NCI-H1436 (cell line): ENCODE measurements around the gene PSME3IP1.

Experiments used
- DNase-seq: peaks from one replicate; lab custom pipeline; 2025; lab: John Stamatoyannopoulos, UW

The PSME3IP1 gene

DNA sequence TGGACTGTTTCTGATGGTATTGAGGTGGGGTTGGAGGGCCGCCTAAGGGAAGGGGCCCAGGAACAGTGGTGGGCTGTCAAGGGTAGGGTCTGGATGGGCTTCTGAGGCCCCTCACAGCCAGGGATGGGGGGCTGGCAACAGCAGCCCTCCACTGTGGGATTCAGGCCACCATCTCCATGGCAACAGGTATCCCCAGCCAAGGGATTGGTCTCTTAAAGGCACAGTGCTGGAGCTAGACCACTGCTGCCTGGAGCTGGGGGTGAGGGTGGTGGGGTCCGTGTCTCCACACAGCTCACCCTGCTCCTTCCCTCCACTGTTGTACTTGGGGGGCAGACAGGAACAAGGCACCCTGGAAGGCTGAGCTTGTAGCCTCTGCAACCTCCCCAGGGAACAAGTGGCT lies 41.8 kb downstream of the PSME3IP1 start:
- no peak for DNase-seq

DNA sequence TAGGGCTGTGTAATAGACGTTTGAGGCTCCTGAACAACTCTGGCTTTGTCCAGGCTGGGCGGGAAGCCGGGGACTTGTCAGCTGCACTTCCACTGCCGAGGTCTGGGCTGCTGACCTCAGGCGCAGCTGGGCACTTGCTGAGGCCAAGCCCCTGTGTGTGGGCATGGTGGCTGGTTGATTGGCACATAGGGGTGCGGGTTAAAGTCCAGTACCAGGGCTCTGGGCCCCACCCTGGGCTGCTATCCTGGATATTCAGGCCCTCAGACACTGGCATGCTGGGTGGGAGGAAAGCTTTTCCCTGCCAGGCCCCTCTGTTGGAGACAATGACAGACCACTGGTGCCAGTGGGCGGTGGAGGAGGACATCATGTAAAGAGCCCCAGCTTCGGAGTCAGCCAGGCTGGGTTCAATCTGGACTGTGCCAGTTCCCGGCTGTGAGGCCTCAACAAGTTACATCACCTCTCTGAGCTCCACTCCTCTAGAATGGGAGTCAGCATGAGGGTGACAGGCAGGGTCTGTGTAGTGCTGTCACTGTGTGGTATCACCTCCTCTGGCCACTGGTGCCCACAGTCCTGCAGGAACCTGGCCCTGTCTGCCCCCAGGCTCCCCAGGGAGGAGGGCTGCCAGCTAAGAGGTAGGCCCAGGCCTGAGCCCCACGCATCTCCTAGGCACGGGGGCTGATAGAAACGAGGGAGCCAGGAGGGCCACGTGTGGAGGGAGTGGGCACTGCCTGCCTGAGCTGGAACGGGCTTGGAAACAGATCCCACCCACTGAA lies 42.5 kb downstream of the PSME3IP1 start:
- DNase-seq = no peak

DNA sequence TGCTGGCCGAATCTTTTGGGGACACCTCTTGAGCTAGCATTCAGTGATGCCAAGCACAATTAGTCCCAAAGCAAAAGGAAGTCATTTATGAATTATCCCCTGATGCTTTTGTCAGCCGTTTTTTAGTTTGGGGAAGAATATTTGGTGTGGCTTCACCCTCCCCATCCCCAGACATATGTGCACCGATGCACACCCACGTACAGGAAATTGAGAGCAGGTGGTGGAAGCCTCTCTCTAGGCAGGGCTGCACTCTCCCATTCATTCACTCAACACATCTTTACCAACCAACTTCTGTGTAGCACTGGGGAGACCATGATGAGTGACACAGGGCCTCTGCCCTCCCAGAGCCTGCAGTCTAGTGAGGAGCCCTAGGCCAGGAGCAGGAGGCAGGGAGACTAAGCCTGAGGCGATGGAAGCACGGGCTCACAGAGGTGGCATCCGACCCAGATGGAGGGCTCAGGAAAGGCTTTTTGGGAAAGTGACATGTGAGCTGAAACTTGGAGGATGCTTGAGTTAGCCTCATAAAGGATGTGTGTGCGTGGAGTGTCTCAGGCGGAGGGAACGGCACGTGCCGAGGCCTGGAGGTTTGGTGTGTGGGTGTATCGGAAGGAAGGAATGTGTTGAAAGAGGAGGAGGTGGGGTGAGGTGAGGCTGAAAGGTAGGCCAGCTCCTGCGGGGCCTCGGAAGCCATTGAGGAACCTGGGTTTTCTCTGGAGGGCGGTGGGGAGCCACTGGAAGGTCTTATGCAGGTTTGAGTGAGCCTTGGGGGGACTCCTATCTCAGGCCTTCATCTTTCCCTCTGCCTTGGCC lies 43.8 kb downstream of the PSME3IP1 start:
- DNase-seq = no peak

DNA sequence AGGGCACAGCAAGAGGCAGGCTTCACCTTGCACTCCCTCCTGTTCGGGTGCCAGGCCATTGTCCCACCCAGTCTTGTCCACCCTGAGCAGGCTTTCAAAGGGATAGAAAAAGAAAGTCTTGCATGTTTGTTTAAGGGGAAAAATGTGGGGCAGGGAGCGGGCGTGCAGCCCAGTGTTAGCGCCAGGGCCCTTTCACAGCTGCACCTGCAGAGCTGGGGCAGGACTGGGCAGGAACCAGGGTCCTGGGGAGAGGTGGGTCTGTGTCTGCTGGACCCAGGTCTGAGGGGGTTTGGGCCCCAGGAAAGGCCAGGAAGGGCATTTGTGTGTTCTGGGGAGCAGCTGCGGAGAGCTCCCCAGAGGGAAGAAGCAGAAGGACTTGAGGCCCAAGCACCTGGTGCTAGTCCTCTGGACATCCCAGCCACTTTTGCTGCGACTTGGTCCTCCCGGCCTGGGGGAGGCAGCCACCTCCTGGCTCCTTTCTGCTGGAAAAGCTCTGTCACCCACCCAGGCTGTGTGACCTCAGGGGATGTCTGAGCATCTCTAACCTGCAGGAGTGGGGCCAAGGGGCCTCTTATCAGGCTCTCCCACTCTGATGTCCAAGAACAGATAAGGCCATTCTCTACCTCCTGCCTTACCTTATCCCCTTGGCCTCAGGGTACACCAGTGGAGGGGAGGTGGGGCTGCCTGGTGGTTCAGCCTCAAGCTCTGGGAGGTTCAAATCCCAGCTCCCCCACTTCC lies 44.7 kb downstream of the PSME3IP1 start:
- DNase-seq = no peak

DNA sequence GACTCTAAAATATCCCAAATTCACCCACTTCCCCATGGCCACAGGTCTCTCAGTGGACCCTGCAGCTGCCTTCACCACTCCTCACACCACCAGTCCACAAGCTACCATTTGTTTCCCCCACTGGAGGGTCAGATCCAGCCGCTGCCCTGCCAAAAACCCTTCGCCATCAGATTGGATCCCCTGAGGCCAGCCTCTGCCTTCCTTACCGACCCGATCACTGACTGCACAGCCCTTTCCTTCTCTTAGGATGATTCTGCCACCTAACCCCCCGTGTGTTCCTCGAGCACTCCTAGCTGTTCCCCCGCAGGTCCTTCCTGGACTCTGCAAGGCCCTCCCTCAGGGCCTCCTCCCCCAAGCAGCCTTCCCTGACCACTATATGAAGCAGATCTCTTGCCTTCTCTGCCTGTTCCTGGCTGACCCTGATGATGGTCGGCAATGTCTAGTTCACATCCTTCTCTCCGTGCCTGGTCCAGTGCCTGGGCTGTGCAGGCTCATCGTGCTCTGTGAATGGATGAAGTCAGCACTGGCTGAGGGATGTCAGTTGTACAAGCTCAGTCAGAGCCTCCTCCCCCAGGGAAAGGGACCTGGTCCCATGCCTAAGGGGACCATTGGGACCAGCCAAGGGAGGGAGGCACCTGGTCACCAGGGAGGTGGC lies 47.4 kb downstream of the PSME3IP1 start:
- DNase-seq = no peak

DNA sequence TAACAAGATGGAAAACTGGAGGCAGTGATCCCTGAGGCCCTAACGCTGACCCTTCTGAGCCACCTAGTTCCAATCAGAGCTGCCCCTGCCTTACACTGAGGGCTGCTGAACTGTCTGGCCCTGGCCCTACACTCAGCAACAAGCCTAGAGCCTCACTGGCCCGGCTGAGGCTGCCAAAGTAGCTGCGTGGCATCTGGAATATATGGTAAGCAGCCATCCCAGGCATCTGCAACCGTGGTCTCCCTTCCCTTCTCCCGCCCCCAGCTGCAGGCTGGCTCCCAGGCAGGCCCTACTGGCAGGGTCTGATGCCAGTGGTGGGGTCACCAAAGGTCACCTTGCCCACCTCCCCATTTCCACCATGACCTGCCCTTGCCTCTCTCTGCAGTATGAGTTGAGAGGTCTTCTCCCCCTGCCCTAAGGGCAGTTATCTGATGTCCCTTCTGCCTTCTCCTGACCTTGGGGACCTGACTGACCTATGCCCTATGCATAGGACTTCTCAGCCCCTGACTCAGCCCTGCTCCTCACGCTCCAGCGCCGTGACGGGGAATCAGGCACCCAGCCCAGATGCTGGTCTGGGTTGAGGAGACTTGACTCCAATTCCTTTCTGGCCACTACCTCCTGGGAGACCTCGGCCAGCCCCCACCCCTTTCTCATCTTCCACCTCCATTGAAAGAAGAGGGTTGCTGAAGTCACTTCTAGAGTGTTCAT lies 48.1 kb downstream of the PSME3IP1 start:
- no peak for DNase-seq

DNA sequence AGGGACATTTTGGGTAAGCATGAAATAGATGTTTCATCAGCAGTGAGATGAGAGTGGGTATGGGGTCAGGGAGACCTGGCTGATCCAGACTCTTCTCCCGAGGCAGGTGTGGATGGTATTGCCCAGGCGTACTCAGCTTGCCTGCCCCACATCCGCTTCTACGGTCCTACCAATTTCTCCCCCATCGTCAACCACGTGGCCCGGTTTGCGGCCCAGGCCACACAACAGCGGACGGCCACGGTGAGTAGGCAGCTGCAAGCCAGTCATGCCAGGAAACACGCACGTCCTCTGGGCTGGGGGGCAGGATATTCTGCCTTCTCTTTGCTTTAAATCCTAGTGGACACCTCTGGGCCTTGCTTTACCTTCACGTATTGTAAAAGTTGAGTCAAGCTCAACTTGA lies 48.8 kb downstream of the PSME3IP1 start:
- DNase-seq = no peak

DNA sequence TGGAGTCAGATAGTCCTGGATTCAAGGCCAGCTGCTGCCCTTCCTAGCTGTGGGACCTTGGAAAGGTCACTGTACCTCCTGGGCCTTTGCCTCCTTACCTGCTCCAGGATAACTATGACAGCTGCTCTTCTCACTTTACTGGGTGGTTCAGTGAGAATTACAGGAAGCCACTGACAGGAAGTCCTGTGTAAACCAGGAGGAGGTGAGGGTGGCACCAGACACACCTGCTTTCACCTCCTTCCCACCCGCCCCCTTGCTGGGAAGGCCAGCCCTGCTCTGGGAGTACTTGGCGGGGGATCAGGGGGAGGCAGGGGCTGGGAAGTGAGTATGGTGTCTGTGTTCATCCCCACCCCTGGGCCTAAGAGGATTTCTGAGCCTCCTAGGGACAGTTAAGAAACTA lies 50.9 kb downstream of the PSME3IP1 start:
- DNase-seq = no peak

DNA sequence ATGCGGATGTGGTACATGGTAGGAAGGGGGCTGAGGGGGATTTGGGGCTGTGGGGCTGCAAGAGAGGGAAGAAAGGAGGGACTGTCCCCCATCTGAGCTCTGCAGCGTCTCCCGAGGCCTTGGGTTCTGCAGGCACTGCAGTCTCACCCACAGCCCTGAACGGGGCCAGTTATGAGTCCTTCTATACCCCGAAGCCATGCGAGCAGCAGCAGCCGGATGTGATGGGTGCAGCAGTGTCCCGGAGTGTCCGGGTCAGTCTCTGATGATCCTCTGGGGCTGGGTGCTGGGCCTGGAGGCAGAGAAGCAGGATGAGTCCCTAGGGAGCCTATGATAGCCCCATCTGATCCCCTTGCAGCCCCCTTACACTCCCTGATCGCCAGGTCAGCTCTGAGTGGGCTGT lies 52.0 kb downstream of the PSME3IP1 start:
- DNase-seq = no peak

DNA sequence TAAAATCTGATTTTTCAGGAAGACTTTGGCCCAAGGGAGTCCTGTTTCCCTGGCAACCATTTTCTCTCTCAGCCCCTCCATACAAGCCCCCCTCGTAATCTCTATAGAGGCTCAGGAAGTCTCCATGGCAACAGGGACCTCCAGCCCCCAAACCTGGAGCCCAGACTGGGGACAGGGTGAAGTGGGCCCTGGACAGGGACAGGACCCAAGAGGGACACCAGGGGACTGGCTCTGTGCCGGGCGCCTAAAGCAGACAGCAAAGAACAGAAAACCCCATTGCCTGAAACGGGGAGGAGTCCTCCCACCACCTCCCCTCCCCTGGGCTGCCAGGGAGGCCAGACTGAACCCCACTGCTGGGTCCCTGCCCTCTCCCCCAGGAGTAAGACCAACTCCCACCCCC lies 52.8 kb downstream of the PSME3IP1 start:
- DNase-seq = no peak

DNA sequence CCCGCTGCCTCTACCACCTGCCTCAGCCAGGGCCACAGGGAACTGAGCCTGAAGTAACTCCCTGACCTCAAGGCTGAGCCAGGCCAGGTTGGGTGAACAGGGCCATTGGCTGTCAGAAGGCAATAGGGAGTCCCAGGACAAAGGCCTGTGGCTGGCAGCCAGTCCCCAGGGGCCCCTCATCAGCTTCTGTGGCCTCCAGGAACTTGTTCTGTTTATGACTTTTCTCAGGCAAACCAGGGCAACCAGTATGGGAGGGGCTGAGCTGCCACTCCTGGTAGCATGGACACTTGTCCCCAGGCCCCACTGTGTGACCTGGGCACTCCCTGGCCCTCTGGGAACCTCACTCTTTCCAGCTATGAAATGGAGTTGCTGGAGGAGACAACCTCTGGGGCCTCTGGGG lies 53.4 kb downstream of the PSME3IP1 start:
- no peak for DNase-seq

DNA sequence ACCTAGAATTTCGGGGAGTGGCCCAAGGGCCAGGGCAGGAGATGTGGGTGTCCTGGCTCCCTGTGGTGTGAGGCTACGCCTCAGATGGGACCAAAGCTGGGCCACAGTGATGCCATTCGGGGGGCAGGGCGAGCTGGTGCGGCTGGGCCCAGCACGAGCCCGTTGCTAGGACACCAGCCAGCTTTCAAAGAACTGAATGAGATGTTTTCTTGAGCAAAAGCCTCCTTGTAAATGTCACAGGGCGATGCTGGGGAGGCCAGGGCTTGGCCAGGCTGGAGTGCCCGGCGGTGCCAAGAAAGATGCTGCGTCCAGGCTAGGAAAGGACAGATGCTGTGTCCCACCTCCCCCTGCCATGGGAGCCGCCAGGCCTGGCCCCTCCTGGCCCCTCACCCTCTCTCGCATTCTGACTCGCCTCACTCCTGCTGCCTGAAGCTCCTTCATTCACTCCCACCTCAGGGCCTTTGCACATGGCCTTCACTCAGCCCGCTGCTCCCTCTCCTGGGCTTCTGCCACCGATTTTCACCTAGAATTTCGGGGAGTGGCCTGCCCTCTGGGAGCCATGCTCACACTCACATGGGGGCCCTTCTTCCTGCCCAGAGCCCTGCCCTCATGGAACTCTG lies 54.4 kb downstream of the PSME3IP1 start:
- DNase-seq = no peak

DNA sequence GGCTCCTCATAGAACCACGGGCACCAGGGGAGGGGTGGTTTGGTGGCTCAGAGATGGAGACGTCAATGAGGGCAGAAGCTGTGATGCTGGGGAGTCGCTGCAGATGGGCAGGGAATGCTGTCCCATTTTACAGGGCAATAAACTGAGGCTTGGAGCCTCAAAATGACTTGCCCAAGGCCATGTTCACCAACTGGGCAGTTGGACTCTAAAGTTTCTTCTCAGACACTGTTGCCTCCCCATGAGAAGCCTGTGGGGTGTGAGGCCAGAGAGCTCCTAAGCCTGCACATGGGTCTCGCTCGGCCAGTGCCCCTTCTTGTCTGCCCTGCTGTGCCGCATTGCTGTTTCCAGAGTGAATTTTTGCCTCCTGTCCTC lies 54.9 kb downstream of the PSME3IP1 start:
- no peak for DNase-seq

DNA sequence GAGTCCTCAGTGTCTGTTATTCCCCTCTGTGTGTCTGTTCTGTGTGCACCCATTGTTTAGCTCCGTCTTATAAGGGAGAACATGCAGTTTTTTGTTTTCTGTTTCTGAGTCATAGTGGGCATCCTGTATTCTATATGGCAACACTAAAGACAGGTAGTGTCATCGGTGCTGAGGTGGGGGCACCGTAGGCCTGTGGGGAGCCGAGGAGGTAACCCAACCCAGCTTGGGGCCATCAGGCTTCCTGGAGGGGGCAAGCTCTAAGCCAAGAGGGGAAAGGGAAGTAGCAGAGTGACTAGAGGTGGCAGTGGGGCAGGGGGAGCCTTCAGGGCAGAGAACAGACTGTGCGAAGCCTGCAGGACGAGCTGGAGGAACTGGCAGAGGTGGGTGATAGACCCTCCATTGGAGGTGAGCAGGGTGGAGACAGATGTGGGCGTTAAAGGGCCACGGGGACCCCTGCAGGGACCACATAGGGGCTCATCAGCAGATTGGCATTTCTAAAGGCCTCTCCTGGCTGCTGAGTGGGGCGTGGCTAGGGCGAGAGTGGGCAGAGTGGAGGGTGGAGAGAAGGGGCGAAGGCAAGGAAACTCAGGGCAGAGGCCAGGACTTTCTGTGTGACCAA lies 57.0 kb downstream of the PSME3IP1 start:
- DNase-seq = no peak

DNA sequence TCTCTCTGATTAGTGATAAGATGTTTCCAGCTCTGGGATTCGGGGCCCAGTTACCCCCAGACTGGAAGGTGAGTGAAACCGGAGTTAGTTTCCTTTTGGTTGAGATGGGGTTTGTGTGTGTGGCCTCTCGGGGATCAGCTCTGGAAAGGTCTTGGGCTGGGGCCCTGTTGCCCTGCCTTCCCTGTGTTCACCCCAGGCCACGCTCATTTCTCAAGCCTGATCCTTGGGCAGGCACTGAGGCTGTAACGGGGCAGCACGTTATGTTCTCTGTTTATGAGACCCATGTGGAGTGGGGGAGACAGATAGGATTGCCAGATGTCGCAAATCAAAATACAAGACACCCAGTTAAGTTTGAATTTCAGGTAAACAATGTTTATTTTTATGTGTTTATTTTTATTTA lies 58.0 kb downstream of the PSME3IP1 start:
- no peak for DNase-seq

DNA sequence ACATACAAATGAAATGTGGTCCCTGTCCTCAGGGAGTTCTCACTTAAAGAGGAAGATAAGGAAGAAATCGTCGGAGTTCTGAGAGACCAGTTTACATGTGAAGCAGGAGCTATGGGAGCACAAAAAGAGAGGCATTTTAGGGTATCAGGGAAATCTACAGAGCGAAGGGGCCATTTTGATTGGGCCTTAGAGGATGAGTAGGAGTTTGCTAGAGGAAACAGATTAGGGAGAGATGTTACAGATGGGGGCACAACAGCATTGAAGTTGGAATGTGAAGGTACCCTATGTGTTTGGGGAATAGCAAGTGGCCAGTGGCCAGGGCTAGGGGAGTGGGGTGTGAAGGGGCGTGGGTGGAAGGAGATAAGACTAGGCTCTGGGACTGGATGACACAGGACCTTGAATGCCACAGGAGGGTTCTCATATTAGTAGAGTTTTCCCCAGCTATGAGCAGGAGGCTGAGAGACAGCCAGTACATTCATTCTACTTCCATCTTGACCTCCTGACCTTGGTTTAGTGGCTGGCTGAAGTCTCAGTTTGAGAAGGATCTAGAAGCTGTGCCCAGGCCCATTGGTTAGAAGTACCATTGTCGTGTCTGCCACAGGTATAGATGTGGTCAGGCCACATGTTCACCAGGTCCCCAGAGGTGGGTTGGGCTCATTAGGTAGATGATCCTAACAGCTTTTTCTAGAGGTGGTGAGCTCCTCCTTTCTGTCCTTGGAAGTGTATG lies 58.6 kb downstream of the PSME3IP1 start:
- DNase-seq = no peak

DNA sequence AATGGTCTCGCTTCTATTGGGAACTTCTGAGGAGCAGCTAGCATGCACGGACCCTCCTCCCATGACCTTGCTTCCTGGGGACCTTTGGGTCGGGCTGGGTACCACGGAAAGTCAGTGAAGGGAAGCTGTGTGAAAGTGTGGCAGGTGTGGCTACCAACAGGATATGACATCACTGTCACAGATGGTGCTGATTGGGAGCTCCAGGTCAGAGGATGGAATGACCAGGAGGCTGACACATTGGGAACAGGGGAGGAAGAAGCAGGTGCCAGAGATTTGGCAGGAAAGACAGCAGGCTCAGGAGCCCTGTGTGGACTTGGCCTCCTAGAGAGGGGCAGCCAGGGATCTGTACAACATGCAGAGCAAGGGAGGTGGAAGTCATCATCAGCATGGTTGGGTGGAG lies 59.4 kb downstream of the PSME3IP1 start:
- DNase-seq = no peak

DNA sequence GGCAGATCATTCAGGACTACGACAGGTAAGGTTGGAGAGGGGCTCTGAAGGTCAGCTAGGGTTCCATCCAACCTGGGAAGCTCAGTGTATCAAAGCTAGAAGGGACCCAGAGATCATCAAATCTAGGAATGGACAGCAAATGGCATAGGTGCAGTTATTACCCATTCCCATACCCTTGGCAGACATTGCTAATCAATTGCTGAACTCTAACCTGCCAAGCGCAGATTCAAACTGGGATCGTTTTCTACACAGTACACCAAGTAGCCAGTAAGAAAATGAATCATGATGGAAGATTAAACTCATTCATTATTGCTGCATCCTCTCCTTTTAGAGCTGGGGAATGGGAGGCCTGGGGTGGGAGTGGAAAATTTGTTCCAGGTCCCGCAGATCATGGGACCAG lies 59.9 kb downstream of the PSME3IP1 start:
- no peak for DNase-seq

DNA sequence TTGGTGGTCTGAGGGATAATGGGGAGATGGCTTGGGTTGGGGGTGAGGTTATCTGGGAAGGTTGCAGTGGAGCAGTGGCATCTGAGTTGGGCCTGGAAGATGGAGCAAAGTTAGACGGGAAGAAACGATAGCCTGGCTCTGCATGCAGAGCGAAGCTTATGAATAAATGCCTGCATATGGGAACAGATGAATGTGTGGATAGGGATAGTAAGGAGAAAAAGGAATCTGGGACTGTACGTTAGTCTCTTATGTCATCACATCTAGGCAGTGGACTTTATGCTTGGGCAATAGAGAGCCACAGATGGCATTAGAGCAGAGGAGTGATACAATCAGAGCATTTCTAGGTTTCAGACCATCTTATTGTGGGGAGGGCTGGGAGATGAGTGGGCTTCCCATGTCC lies 60.5 kb downstream of the PSME3IP1 start:
- no peak for DNase-seq
